Smooth muscle cell (in vitro differentiated cells): ENCODE data around the gene ADGB. TPM values are rescaled to one million over a fixed set of nuclear protein-coding genes. Genes with fewer than 3 reads are reported as not detected.
A peak's percentile ranks its signal among the peaks of the same experiment; 100 is the strongest.

ENCODE experiments used
- DNase-seq: peaks from one replicate; lab custom pipeline; 2025; ENCODE audit not compliant: unreplicated experiment; lab: John Stamatoyannopoulos, UW
- H2AFZ ChIP-seq: fragments of 200-600 bp; sonication (generic); 2 replicates; pipeline ENCODE4 v1.6.0; 2016; ENCODE audit warnings: antibody characterized with exemption, low read depth, mild to moderate bottlenecking
- H3F3A ChIP-seq: fragments of 200-600 bp; sonication (generic); 2 replicates; pipeline ENCODE4 v1.6.0; 2017; ENCODE audit warnings: antibody characterized with exemption, low read depth
- H3K27ac ChIP-seq: fragments of 200-600 bp; sonication (generic); 2 replicates; pipeline ENCODE4 v1.5.1; 2016; ENCODE audit warnings: low read depth, mild to moderate bottlenecking
- H3K27me3 ChIP-seq: fragments of 200-600 bp; sonication (generic); 2 replicates; pipeline ENCODE4 v1.6.1; 2016; ENCODE audit warnings: low read depth, mild to moderate bottlenecking
- H3K36me3 ChIP-seq: fragments of 200-600 bp; sonication (generic); 2 replicates; pipeline ENCODE4 v1.5.1; 2016; ENCODE audit warnings: low read depth
- H3K4me1 ChIP-seq: fragments of 200-600 bp; sonication (generic); 2 replicates; pipeline ENCODE4 v1.5.1; 2016; ENCODE audit warnings: low read depth
- H3K4me2 ChIP-seq: fragments of 200-600 bp; sonication (generic); 2 replicates; pipeline ENCODE4 v1.6.0; 2016; ENCODE audit warnings: mild to moderate bottlenecking
- H3K4me3 ChIP-seq: fragments of 200-600 bp; sonication (generic); 2 replicates; pipeline ENCODE4 v1.5.1; 2016; ENCODE audit warnings: mild to moderate bottlenecking
- H3K79me2 ChIP-seq: fragments of 200-600 bp; sonication (generic); 2 replicates; pipeline ENCODE4 v1.6.0; 2016; ENCODE audit warnings: low read depth, mild to moderate bottlenecking
- H3K9ac ChIP-seq: fragments of 200-600 bp; sonication (generic); 2 replicates; pipeline ENCODE4 v1.6.0; 2016; ENCODE audit warnings: low read depth
- H3K9me3 ChIP-seq: fragments of 200-600 bp; sonication (generic); replicated peaks from 2 replicates; pipeline ENCODE4 v1.5.1; 2016; ENCODE audit warnings: low read depth
- H4K20me1 ChIP-seq: fragments of 200-600 bp; sonication (generic); 2 replicates; pipeline ENCODE4 v1.6.0; 2016; ENCODE audit warnings: low read depth
- CTCF ChIP-seq: fragments of 200-600 bp; sonication (generic); IDR thresholded peaks from 2 replicates; pipeline ENCODE4 v1.5.1; 2017; ENCODE audit warnings: borderline replicate concordance, mild to moderate bottlenecking, antibody characterized with exemption; ENCODE audit not compliant: insufficient read depth, poor library complexity, severe bottlenecking
- WGBS: methylation state at CpG from one replicate; pipeline ENCODE4 v1.1.7; 2016; ENCODE audit warnings: low lambda C conversion rate; 5-methylcytosine and 5-hydroxymethylcytosine counted together
- polyA plus RNA-seq: library from polyadenylated mRNA; unstranded; fragments of >200 nt; fragmentation: Nextera tagmentation; extraction: Ambion mirVana; gene quantifications from 2 replicates; pipeline ENCODE4 v1.2.1, GENCODE V29; 2016
- total RNA-seq: library from RNA; depleted of rRNA; stranded (reverse); fragments of >200 nt; gene quantifications from 2 replicates; pipeline ENCODE4 v1.2.3, GENCODE V29; 2014

Gene ADGB
- total and polyA plus RNA-seq, 2 experiments from 2014 or later = 1.1 to 3.1 TPM

DNA sequence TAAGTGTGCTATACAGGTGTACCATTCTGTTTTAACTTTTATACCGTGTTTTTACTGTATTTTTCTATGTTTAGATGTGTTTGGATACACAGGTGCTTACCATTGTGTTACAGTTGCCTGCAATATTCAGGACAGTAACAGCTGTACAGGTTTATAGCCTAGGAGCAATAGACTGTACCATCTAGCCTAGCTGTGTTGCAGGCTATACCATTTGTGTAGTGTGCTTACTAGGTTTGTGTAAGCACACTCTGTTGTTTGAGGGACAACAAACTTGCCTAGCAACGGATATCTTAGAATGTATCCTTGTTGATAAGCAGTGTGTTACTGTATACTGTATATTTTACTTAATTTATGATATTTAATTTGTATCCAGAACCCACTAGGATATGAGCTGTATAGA lies 35.2 kb downstream of the ADGB start:
- no peak for TF ChIP-seq CTCF
- WGBS = 87% methylated on average over 2 of the region's 2 CpGs
- Histone ChIP-seq H4K20me1 (no peaks in the 10 kb centered on the region), H3K4me3 (no peak overlapping the region), H3K9me3 (no peaks in the 10 kb centered on the region), H3K27ac (peak overlapping the region; percentile 87), H3F3A (no peaks in the 10 kb centered on the region), H3K36me3 (no peaks in the 10 kb centered on the region), H3K4me2 (peak overlapping the region; percentile 67), H3K79me2 (no peaks in the 10 kb centered on the region), H3K9ac (no peak overlapping the region), H2AFZ (no peak overlapping the region), H3K27me3 (no peaks in the 10 kb centered on the region), H3K4me1 (peaks cover 9% of the 10 kb centered on the region)
- DNase-seq = no peak

GRCh38 chr6:146635165-146635564 lies 36.4 kb downstream of the ADGB start:
- no peak for DNase-seq
- Histone ChIP-seq H3K27me3 (no peaks in the 10 kb centered on the region), H3K4me2 (peak overlapping the region; percentile 67), H3K36me3 (no peaks in the 10 kb centered on the region), H3K4me1 (peaks cover 9% of the 10 kb centered on the region), H3K9ac (peak overlapping the region; percentile 57), H4K20me1 (no peaks in the 10 kb centered on the region), H3K4me3 (no peak overlapping the region), H3K27ac (peak overlapping the region; percentile 87), H3K79me2 (no peaks in the 10 kb centered on the region), H3F3A (no peaks in the 10 kb centered on the region), H3K9me3 (no peaks in the 10 kb centered on the region), H2AFZ (peak overlapping the region; percentile 34)
- no peak for TF ChIP-seq CTCF

DNA sequence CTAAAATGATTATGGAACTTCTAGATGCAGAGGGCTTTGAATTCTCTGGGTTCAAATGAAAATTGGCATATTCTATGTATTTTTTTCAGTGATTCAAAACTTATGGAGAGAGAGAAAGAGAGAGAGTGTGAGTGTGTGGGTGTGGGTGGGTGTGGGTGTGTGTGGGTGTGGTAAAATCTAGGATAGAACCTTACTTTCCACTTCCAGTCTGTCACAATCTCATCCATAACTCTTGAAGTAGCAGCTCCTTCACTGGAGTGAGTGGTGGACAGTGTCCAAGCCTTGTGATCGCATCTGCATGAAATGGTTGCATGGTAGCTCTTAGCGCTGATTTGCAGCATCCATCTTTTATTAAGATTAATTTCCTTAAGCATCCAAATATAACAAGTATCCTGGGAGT lies 37.7 kb downstream of the ADGB start:
- no peak overlapping the region for H3K4me3 ChIP-seq
- H3K79me2 ChIP-seq = no peaks in the 10 kb centered on the region
- no peaks in the 10 kb centered on the region for H3K27me3 ChIP-seq
- DNase-seq = no peak
- TF ChIP-seq CTCF = no peak
- H3K4me1 ChIP-seq = peaks cover 9% of the 10 kb centered on the region
- no peak overlapping the region for H3K4me2 ChIP-seq
- H3F3A ChIP-seq = no peaks in the 10 kb centered on the region
- no peaks in the 10 kb centered on the region for H4K20me1 ChIP-seq
- H3K9me3 ChIP-seq = no peaks in the 10 kb centered on the region
- H2AFZ ChIP-seq = no peak overlapping the region
- peak overlapping the region; percentile 87 for H3K27ac ChIP-seq
- no peaks in the 10 kb centered on the region for H3K36me3 ChIP-seq
- no peak overlapping the region for H3K9ac ChIP-seq
- WGBS = 94% methylated on average over 2 of the region's 2 CpGs

GRCh38 chr6:146642921-146643320 lies 44.1 kb downstream of the ADGB start:
- no peak for TF ChIP-seq CTCF
- no peak overlapping the region for H3K4me3 ChIP-seq

More at GRCh38 chr6:146642921-146643320, 44.1 kb downstream of the ADGB start:
- Histone ChIP-seq H4K20me1 (no peaks in the 10 kb centered on the region), H2AFZ (no peak overlapping the region), H3K9me3 (no peaks in the 10 kb centered on the region), H3K27ac (no peak overlapping the region), H3K36me3 (no peaks in the 10 kb centered on the region), H3K4me1 (no peaks in the 10 kb centered on the region), H3K4me2 (no peak overlapping the region), H3K79me2 (no peaks in the 10 kb centered on the region), H3F3A (no peaks in the 10 kb centered on the region), H3K9ac (no peak overlapping the region), H3K27me3 (no peaks in the 10 kb centered on the region)
- 92% methylated on average over 6 of the region's 6 CpGs for WGBS
- no peak for DNase-seq
